Skeletal muscle tissue (tissue), 4 donors: Measurements from ENCODE around the gene SKI. TPM values are rescaled to one million over a fixed set of nuclear protein-coding genes. Genes with fewer than 3 reads are reported as not detected.
A peak's percentile ranks its signal among the peaks of the same experiment; 100 is the strongest.

Source experiments
- H3K27ac ChIP-seq: one replicate; pipeline ENCODE4 v1.7.0; 2013; ENCODE audit warnings: mild to moderate bottlenecking, low read depth, low read length, inconsistent platforms
- H3K27me3 ChIP-seq, 3 donors: one replicate each; pipeline ENCODE4 v1.7.0; 2013; ENCODE audit warnings: low read length in 3 of 3; ENCODE audit not compliant: control insufficient read depth in 3 of 3, insufficient read depth in 3 of 3
- H3K36me3 ChIP-seq, 3 donors: one replicate each; pipeline ENCODE4 v1.7.0; 2013; ENCODE audit warnings: low read length in 3 of 3; ENCODE audit not compliant: control insufficient read depth in 3 of 3, insufficient read depth in 3 of 3
- H3K4me1 ChIP-seq, 3 donors: one replicate each; pipeline ENCODE4 v1.7.0; 2013; ENCODE audit warnings: low read length in 3 of 3, mild to moderate bottlenecking in 3 of 3; ENCODE audit not compliant: control insufficient read depth in 3 of 3, insufficient read depth in 3 of 3
- H3K4me3 ChIP-seq, 3 donors: one replicate each; pipeline ENCODE4 v1.7.0; 2013; ENCODE audit warnings: low read length in 3 of 3
- H3K9ac ChIP-seq, 3 donors: one replicate each; pipeline ENCODE4 v1.7.0; 2013; ENCODE audit warnings: low read length in 3 of 3, mild to moderate bottlenecking in 3 of 3, moderate library complexity in 2 of 3, low read depth in 1 of 3
- H3K9me3 ChIP-seq, 3 donors: one replicate each; pipeline ENCODE4 v1.7.0; 2013; ENCODE audit warnings: low read length in 3 of 3; ENCODE audit not compliant: control insufficient read depth in 3 of 3
- total RNA-seq: library from RNA; depleted of rRNA; stranded (reverse); fragments of >200 nt; gene quantifications from one replicate; pipeline ENCODE4 v1.2.3, GENCODE V29; 2014
- donor health status: Osteomylitis.

Gene SKI
- total RNA-seq: 19.3 TPM

- Histone ChIP-seq H3K4me3 (peak within 1 kb of the TSS; percentile 81 to 87 (median 84)), H3K9ac (peak within 1 kb of the TSS; percentile 94 to 97 (median 96)), H3K36me3 (no peaks in the 10 kb centered on the region), H3K27ac (peak within 1 kb of the TSS; percentile 92), H3K9me3 (no peaks in the 10 kb centered on the region), H3K4me1 (peaks cover 39 to 48% (median 46%) of the 10 kb centered on the region in 3 donors), H3K27me3 (no peaks in the 10 kb centered on the region)
Observed at GRCh38 chr1:2228157-2228594, at the start of gene SKI. Gene SKI (plus strand): TSS chr1:2228319. CDS start chr1:2228767, 448 bp downstream.

DNA sequence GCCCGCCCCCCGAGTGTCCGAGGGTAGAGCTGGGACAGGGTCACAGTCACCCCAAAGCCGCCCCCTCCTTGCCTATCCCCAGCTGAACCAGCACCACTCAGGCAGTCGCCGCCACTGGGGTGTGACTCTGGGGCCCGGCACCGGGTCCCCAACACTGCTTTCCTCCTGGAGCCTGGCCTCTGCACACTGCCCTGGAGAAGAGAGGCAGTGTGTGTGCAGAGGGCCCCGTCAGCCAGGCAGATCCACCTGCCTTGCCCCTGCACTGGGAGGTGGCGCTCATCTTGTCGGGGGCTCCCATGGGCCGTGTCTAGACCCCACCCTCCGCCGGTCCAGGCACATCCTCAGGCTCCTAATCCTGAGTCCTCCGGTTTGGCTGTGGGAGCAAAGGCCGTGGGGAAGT, 49.2 kb upstream of the SKI start:
- Histone ChIP-seq H3K27me3 (peaks cover 11 to 43% (median 25%) of the 10 kb centered on the region in 3 donors), H3K36me3 (no peaks in the 10 kb centered on the region), H3K4me3 (no peak overlapping the region), H3K9me3 (no peaks in the 10 kb centered on the region), H3K4me1 (peaks cover 7 to 8% (median 8%) of the 10 kb centered on the region in 3 donors), H3K27ac (no peak overlapping the region), H3K9ac (no peak overlapping the region)

DNA sequence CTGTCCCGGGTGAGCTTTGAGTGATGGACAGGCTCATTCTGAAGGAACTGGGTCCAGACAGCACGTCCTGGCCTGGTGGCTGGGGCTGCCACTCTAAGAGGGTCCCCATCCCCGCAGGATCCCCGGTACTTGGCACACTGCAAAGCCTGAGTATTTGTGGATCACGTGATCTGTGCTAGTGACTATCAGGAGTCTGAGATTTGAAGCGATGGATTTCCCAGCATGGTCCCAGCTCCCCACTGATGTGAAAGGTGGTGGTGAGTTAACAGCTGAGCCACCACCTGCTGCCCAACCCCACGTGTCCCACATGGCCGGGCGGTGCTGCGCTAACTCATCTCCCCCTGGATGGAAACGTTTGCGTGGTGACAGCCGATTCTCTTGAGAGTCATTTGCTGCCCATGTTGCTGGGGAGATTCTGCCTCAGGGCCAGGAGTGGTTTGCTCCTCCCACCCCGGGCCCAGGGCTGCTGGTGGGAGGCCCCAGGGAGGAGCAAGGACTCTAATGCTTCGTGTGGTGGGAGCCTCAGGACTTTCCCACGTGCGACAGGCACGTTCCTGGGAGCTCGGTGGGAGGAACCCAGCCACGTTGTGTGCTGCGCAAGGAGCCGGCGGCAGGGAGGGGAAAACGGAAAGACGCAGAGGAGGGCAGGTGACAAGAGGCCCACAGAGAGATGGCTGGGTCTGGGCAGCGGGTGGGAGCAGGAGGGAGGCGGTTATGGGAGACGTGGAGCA, 48.7 kb upstream of the SKI start:
- Histone ChIP-seq H3K27me3 (peaks cover 11 to 40% (median 21%) of the 10 kb centered on the region in 3 donors), H3K4me1 (peaks cover 4 to 6% (median 5%) of the 10 kb centered on the region in 3 donors), H3K9ac (no peak overlapping the region), H3K36me3 (no peaks in the 10 kb centered on the region), H3K4me3 (no peak overlapping the region), H3K27ac (no peak overlapping the region), H3K9me3 (no peaks in the 10 kb centered on the region)

DNA sequence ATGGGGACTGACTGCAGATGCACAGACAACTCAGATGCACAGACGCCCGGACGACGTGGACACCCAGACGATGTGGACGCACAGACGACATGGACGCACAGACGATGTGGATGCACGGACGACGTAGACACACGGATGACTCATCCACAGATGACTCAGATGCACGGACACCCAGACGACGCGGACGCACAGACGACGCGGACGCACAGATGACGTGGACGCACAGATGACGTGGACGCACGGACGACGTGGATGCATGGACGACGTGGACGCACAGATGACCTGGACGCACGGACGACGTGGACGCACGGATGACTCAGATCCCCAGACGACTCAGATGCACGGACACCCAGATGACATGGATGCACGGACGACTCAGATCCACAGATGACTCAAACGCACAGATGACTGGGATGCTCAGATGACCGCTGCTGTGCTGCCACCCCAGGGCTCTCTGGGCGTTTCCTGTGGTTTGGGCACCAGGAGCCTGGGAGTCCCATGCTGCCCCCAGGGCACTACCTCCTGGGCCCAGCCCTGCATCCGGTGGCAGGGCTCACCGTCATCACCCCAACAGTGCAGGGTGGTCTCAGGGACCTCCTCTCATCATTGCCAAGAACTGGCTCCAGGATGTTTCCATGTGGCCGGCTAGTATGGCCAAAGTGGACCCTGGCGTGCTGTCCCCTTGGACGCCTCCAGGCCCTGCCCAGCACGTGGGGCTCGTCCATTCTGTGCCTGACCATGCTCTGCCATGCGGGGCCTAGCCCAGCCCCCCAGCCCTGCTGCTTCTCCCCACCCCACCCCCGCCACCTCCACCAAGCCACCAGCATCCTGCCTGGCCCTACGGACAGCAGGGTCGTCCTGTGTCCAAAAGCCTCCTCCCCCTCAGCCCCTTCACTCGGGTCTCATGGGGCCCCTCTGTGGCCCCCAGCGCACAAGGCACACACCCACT, 47.5 kb upstream of the SKI start:
- H3K27me3 ChIP-seq: peaks cover 11 to 34% (median 20%) of the 10 kb centered on the region in 3 donors
- H3K4me3 ChIP-seq: no peak overlapping the region
- H3K9ac ChIP-seq: no peak overlapping the region
- no peaks in the 10 kb centered on the region for H3K9me3 ChIP-seq
- no peak overlapping the region for H3K27ac ChIP-seq
- H3K36me3 ChIP-seq: no peaks in the 10 kb centered on the region
- H3K4me1 ChIP-seq: no peaks in the 10 kb centered on the region

DNA sequence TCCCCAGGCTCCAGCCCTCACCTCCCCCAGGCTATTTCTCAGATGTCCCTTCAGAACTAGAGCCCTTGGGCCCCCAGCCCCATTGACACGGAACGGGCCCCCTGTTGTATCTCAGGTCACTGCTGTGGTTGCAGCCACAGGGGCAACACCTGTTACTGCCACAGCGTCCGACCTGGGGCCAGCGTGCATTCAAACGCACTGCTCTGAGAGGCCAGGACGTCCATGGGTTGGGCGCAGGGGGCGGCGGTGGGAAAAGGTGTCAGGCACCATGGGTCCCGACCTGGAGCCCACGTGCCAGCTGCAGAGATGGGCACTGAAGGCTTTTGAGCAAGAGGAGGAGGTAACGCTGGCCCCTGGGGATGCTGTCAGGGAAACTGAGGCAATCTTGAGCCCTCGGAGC, 46.8 kb upstream of the SKI start:
- Histone ChIP-seq H3K36me3 (no peaks in the 10 kb centered on the region), H3K27ac (no peak overlapping the region), H3K4me1 (no peaks in the 10 kb centered on the region), H3K9ac (no peak overlapping the region), H3K9me3 (no peaks in the 10 kb centered on the region), H3K4me3 (no peak overlapping the region), H3K27me3 (peaks cover 11 to 27% (median 16%) of the 10 kb centered on the region in 3 donors)

DNA sequence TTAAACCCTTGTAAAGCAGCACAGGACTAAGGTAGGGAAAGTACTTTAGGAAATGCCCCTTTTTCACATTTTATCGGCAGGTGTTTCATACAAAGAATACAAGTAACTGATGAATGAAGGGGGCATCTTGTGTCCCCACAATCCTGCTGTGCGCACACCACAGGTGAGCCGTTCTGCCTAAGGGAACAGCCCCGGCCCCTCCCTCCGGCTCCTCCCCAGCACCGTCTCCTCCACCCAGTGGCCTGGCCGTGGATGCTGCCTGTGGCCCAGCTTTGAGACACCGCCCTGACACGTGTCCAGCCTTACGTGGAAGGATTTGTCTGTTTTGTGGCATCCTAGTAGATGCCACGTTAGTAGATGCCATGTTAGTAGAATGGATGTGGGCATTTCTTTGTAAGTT, 46.4 kb upstream of the SKI start:
- Histone ChIP-seq H3K27me3 (peaks cover 11 to 24% (median 16%) of the 10 kb centered on the region in 3 donors), H3K4me3 (no peak overlapping the region), H3K9ac (no peak overlapping the region), H3K36me3 (no peaks in the 10 kb centered on the region), H3K4me1 (no peaks in the 10 kb centered on the region), H3K9me3 (no peaks in the 10 kb centered on the region), H3K27ac (no peak overlapping the region)

DNA sequence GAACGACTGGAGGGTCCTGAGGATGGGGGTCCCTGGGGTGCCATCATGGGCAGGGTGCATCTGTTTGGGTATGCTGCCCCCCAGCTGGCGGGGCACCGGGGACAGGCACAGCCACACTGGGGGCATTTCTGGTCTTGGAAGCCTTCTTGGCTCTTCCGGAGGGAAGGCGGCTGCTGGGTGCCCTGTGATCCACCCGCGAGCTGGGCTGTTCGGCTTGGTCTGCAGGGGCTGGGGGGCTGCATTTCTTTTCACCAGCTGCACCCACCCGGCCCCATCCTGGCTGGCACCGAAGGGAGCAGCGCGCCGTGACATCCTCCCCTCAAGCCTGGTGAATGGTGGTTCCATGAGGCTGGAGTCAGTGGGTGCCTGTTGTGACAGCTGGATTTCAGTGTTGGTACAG, 45.7 kb upstream of the SKI start:
- Histone ChIP-seq H3K9ac (no peak overlapping the region), H3K36me3 (no peaks in the 10 kb centered on the region), H3K4me3 (no peak overlapping the region), H3K4me1 (no peaks in the 10 kb centered on the region), H3K27ac (no peak overlapping the region), H3K9me3 (no peaks in the 10 kb centered on the region), H3K27me3 (peaks cover 11 to 24% (median 12%) of the 10 kb centered on the region in 3 donors)

- Histone ChIP-seq H3K9ac (no peak overlapping the region), H3K4me1 (peaks cover 0 to under 1% (median 0%) of the 10 kb centered on the region in 3 donors), H3K36me3 (no peaks in the 10 kb centered on the region), H3K27ac (no peak overlapping the region), H3K9me3 (no peaks in the 10 kb centered on the region), H3K4me3 (no peak overlapping the region), H3K27me3 (peaks cover 4 to 13% (median 5%) of the 10 kb centered on the region in 3 donors)
Observed at GRCh38 chr1:2183937-2184334, 44.2 kb upstream of the SKI start.

DNA sequence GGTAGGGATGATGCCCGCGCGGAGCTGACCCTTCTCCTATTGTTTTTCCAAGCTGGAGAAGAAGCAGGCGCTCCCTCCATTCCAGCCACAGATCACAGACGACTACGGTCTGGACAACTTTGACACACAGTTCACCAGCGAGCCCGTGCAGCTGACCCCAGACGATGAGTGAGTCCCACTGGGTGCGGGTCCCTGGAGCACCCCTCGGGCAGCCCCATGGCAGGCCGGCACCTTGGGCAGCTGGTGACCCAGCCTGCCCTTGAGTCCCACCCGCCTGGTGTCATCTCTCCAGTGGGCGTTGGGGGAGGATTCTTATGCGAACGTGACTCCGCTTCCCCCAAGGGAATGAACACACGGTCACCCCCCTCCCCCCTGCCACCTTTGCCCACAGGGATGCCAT, 43.6 kb upstream of the SKI start:
- Histone ChIP-seq H3K36me3 (no peaks in the 10 kb centered on the region), H3K4me1 (peaks cover 0 to 4% (median 4%) of the 10 kb centered on the region in 3 donors), H3K4me3 (no peak overlapping the region), H3K9me3 (no peaks in the 10 kb centered on the region), H3K27ac (no peak overlapping the region), H3K27me3 (peaks cover 4 to 7% (median 5%) of the 10 kb centered on the region in 3 donors), H3K9ac (no peak overlapping the region)

- Histone ChIP-seq H3K9ac (no peak overlapping the region), H3K9me3 (no peaks in the 10 kb centered on the region), H3K27me3 (peaks cover 3 to 5% (median 3%) of the 10 kb centered on the region in 3 donors), H3K27ac (no peak overlapping the region), H3K4me1 (peaks cover 2 to 8% (median 6%) of the 10 kb centered on the region in 3 donors), H3K36me3 (no peaks in the 10 kb centered on the region), H3K4me3 (no peak overlapping the region)
Observed at GRCh38 chr1:2184934-2185333, 43.2 kb upstream of the SKI start.
